Measurements from ENCODE around the gene FOXP1.

Gene FOXP1

DNA sequence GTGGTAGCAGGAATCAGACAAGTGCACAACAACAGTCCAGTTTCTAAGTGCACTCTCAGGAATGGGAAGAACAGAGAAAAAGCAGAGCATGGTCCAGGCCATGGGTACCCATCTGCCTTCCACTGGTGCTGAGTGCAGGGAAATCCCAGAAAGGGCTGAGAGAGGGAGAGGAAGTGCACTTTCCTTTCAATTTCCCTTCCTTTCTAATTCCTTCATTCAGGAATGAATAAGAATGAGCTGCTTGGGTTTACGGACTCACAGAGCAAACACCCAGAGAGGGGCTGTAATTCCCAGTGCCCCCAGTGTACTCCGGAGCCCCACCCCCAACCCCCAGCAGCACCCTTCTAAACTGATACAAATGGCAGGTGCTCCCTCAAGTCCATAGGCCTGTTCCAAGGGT is 300.6 kb downstream of the FOXP1 start:
- DNase-seq (ENCODE audit: low read depth in 3 of 3, low spot score in 1 of 3), result no peak

DNA sequence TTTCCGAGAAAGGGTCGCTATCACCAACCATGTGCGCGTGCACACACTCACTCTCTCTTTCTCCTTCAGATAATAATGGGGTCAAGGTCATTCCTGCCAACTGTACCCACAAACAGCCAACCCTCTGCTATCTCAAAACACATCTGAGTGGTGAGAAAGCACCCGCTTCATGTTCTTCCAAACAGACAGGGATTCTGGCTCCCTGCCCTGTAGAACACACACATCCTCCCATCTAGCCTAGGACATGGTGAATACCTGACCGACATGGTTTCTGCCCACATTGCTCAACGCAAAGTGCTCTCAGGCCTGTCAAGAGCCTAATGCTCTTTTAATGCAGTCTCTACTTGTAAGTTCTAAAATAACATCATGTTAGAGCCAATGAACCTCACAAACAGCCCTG is 302.2 kb downstream of the FOXP1 start:
- no peak for DNase-seq (ENCODE audit: low read depth in 3 of 3, low spot score in 1 of 3)

DNA sequence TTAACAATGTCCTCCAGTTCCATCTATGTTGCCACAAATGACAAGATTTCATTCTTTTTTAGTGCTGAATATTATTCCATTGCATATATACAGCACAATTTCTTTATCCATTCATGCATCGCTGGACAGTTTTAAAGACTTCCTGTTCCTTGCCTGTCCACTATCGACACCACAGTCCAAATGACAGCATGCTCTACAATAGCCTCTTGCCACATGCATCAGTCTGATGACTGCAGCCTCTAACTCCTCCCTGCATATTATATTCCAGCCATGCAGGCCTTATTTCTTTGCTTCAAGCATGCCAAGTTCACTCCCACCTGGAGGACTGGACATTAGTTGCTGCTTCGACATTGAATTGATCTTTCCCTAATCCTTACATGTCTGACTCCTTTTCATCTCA is 306.2 kb downstream of the FOXP1 start:
- DNase-seq (ENCODE audit: low read depth in 3 of 3, low spot score in 1 of 3), result no peak

DNA sequence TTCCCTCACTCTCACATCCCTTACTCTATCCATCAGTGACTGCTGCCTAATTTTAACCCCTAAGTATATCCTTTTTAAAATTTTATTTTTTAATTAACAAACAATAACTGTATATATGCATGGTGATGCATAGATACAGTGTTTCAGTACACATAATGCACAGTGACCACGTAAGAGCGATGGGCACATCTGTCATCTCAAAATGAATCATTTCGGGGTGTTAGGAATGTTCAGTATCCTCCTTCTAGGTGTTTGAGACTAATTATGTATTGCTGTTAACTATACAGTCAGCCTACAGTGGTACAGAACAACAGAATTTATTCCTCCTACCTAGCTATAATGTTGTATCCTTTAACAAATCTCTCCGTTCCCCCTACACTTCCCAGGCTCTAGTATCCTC is 307.0 kb downstream of the FOXP1 start:
- no peak for DNase-seq (ENCODE audit: low read depth in 3 of 3, low spot score in 1 of 3)

DNA sequence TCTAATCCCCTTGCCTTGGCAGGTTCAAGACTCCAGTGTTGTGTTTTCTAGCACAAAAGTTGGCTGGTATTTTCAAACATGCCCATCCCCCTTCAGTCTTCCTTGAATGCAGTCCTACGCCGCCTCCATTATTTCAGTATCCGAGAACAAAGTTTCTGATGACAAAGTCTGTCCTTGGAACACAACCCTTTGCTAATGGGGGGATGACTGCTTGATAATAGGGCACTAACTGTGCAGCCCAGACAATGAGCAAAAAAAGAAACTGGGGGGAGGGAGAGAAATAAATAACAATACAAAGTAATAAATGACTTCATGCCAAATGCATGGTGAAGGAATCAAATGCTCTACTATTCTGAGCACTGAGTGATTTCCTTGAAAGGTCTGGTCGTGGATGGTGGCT is 310.1 kb downstream of the FOXP1 start:
- no peak for DNase-seq (ENCODE audit: low read depth in 3 of 3, low spot score in 1 of 3)

DNA sequence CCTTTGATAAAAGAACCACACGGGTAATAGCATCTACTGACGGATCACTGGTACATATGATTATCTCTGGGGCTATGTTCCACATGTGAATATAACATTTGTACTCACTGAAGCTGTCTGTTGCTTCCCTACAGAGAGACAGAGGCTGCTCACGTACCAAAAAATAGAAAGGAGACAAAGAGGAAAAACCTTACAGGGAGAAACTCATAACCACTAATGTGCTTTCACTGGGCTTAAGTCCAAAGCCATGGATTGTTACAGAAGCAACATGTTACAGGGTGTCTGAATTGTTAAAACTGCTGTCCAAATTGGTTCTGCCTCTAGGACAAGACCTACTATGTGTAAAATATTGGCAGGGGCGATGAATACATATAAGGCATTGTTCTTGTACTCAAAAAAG is 311.9 kb downstream of the FOXP1 start:
- DNase-seq (ENCODE audit: low read depth in 3 of 3, low spot score in 1 of 3), result no peak

DNA sequence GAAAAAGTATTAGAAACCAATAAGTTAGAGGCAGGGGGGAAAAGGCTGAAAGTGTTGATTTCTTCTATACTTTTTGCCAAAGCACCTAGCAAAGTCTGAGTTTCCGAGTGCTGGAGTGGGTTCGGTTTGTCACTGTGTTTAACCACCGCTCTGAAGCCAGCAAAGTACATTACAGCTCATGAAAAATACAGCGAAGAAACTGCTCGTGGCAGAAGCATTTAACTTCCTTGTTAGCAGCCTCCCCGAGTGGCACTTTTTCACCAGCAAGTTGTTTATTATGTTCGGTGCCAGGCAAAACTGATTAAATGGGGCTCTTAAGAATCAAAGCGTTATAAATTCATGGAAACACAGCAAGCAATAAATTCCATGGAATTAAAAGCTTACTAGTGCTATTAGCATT is 313.6 kb downstream of the FOXP1 start:
- DNase-seq (ENCODE audit: low read depth in 3 of 3, low spot score in 1 of 3), result no peak

DNA sequence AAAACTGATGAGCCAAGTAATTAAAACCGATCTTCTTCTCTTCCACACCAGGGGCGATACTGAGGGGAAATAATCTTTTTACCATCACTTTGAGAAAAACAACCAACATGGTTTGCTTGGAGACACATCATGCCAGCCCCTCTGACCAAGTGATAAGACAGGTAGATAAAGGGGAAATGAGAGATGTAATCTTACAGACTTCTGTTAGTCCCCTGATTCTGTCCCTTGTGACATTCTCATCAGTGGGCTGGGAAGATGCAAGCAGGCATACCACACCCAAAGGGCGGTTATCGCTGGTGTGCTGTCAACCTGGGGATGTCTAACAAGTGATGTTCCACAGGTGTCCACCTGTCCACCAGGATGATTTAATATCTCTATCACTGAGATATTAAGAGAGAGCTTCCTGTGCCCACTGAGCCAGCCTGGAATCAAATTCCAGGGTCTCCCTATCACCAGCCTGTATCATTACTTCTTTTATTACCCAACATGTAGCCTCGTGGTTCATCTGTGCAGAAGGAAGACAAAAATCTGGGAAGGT is 315.0 kb downstream of the FOXP1 start:
- DNase-seq (ENCODE audit: low read depth in 3 of 3, low spot score in 1 of 3), result no peak

DNA sequence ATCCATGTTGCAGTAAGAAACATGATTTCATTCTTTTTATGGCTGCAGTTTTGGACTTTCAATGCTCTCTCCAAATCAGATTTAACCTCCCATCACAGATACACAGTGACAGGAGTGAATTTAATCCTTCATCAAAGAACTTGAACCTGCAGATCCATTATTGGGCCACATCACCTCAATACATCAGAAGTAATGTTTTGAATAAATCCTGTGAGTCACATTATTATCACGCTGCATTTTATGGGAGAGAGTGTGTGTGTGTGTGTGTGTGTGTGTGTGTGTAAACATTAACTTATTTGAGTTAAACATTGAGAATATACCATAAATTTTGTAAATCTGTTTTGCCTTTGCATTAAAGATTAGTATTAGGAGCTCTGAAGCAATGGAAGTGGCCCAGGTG is 316.7 kb downstream of the FOXP1 start:
- no peak for DNase-seq (ENCODE audit: low read depth in 3 of 3, low spot score in 1 of 3)

DNA sequence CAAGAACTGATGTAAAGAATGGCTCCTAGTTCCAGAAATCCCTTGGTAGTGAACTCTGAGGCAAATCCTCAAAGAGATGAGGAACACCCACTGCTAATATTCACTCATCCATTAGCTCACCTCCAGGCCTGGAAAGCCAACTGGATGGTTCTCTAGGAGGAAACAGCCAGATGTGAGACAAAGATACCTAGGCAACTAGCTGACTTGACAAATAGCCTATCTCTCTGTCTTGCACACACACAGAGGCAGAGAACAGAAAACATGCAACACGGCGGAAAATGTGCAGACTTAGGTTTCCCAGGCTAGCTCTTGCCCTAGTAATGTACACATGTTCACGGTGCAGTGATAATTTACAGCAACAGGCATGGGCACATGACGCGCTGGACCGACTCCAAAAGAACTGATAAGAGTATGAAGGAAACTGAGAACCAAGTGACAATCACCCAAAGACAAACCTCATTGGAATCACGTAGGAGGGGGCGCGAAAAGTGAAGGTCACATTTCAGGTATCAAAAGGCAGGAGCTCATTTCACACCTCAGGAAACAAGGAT is 318.1 kb downstream of the FOXP1 start:
- no peak for DNase-seq (ENCODE audit: low read depth in 3 of 3, low spot score in 1 of 3)

DNA sequence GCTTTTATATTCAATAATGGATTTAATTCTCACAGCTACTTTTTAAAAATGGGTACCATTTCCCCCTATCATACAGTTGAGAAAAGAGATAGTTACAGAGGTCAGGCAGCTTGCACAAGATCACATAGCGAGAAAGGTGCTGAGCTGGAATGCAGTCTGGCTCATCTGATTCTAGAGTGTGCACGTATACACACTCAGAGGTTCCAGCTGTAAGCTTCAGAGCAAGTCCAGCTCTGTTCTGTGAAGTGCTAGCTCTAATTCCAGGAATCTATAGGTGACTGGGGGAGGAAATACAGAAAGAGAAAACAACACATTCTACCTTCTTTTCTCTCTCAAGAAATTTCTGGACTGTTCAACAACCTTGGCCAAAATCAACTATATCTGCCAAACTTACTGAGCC is 318.7 kb downstream of the FOXP1 start:
- DNase-seq (ENCODE audit: low read depth in 3 of 3, low spot score in 1 of 3), result no peak

DNA sequence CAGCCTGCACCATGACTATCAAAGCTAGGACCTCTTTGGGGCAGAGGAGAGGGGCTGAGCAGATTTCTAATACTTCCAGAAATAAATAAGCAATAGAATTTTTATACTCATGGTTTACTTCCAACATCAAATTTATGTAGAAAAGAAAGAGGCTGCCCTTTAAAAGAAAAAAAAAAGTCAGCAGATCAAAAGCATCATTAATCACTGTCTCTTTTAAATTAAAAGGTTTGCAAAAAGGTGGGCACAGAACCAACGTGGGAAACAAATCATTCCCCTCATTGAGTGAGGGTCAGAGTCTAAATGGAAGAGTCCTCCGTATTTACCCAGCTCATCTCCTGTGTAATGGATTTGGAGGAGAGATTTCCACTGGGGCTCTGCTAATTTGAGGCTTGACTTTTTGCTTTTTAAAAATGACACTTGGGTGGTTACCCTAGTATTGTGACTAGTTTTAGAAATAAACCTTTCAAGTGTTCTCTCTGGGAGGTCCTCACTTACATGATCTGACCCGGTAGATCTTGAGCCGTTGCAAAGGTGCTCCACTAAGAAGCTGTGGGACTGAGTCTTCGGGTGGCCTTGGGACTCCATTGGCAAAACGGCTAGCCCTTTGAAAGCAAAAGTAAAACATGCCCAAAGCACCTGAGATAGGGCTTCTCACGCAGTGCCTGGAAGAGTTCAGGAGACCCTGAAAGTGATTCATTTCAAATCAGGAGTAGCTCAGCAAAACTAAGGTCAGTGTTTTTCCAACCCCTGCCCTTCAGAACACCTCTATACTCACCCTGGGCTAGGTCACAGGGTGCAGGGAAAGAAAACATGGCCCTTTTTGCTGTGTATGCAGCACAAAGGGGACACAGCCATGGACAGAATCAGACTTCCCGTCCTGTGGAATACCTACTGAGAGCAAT is 320.9 kb downstream of the FOXP1 start:
- DNase-seq (ENCODE audit: low read depth in 3 of 3, low spot score in 1 of 3), result no peak

DNA sequence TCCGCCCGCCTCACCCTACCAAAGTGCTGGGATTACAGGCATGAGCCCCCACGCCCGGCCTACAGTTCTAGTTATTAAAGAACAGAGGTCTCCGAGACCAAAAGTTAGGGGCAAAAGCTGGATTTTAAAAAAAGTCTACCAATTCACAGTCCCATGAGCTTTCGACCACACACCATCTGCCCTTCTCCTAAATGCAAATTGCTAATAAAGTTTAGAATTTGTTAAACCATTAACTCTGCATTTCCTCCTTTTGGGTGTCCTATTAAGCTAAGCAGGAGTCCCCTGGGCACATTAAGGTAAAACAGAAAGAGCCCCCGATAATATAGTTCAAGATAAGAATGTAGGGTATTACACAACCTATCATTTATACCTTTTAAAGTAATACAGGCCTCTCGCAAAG is 322.7 kb downstream of the FOXP1 start:
- no peak for DNase-seq (ENCODE audit: low read depth in 3 of 3, low spot score in 1 of 3)

DNA sequence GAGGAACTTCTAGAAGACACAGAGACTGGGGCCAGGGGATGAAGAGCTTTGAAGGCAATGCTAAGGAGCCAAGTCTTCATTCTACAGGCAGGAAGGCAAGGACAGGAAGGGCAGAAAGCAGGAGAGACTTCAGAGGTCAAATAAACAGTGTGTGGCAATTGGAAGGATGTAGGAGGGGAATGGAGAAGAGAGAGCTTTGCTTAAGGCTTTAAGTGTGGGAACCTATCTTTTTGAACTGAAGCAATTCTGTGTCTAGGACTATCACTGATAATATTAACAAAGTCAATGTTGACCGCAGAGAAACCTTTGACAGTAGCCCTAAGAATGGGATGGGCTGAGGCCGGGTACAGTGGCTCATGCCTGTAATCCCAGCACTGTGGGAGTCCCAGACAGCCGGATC is 325.0 kb downstream of the FOXP1 start:
- no peak for DNase-seq (ENCODE audit: low read depth in 3 of 3, low spot score in 1 of 3)

DNA sequence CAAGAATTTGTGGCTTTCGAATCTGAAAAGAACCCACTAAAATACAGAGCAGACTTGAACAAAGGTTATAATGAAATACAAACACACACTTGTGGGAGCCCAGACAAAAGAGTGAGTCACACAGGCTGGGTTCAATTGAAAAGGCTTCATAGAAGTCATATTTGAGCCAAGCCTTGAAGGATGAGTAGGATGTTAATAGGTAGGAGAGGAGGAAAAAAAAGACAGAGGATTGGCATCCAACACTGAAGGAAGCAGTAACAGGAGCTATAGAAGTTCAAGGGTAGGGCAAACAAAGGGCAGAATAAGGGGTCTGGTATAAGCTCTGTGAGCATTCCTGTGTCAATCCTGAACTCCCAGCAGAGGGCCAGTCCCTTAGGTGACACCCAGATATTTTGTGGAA is 325.4 kb downstream of the FOXP1 start:
- DNase-seq (ENCODE audit: low read depth in 3 of 3, low spot score in 1 of 3), result no peak

DNA sequence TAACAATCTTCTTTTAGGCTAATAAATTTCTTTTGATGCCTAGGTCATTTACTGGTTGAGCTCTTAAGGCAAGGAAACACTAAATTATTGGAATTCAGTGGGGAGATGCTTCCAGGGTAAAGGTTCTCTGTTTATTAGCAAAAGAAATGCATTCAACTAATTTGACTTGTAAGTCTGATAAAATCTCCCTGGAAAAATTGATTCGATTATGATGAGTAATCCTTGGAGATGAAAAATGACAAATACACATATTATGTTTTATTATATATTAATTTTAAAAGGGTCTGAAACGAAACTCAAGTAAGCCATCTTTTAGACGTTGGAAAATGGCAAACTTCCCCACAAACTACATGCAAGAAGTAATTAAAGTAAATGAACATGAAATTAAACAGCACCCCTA is 328.0 kb downstream of the FOXP1 start:
- no peak for DNase-seq (ENCODE audit: low read depth in 3 of 3, low spot score in 1 of 3)

DNA sequence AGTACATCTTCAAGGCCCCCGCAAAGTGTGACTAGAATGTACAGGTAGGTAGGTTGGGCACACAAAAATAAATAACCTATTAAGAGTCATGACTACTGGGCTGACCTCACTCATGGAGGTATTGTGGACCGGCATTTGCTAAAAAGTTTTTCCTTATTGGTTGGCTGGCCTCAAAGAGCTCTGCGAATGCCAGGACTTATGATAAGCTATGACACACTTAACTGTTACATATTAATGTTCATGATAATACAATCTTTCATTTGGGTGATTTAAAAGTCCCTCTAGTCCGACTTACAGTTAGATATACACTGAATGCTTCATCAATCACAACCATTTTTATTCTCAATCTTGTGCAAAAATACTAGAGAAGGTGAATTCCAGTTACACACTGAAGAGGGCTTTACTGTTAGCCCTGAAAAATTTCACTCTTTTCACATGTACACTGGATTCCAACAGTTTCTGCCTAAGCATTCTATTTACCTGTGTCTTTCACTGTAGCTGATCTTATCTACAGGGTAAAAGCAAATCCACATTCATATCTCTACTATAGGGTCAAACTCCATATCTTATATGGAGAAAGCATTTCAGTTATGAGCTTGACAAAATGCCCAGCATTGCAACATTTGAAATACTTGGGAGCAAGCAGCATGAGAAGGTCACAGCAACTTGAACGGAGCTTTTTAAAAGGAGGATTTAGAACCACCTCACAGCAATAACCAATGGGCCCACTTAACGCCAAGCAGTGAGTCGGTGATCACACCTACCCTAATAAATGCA is 329.1 kb downstream of the FOXP1 start:
- DNase-seq (ENCODE audit: low read depth in 3 of 3, low spot score in 1 of 3), result no peak

DNA sequence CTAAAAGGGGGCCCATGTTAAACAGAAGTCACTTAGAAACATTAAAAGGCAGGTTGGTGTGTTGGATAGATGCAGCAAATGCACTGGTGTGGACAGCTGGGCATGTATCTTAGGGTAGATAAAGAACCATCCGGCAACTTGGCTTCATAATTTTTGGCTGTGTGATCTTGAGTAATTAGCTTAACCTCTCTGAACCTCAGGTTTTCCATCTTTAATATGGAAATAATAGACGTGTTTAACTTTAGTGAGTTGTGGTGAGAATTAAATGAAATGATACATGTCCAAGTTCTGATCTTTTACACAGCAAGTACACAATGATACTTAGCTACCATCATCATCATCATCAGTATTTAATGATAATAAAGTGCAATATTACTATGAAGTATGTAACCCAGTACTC is 330.4 kb downstream of the FOXP1 start:
- no peak for DNase-seq (ENCODE audit: low read depth in 3 of 3, low spot score in 1 of 3)

DNA sequence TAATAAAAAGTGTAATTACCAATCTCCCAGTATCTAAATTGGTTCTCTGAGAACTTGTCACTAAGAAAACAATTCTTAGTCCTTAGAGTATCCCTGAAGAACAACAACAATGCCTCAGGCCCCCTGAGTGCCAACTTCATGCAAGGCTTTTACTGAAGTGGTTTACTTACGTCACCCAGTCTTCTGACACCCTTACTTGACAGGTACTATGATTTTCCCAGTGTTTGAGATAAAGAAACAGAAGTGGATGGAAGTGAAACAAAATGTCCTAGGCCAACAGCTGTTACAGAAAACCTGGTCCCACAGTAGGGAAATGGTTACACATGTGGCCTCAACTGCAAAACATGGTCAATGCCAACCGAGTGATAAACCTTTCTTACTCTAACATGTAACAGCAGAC is 331.1 kb downstream of the FOXP1 start:
- no peak for DNase-seq (ENCODE audit: low read depth in 3 of 3, low spot score in 1 of 3)

DNA sequence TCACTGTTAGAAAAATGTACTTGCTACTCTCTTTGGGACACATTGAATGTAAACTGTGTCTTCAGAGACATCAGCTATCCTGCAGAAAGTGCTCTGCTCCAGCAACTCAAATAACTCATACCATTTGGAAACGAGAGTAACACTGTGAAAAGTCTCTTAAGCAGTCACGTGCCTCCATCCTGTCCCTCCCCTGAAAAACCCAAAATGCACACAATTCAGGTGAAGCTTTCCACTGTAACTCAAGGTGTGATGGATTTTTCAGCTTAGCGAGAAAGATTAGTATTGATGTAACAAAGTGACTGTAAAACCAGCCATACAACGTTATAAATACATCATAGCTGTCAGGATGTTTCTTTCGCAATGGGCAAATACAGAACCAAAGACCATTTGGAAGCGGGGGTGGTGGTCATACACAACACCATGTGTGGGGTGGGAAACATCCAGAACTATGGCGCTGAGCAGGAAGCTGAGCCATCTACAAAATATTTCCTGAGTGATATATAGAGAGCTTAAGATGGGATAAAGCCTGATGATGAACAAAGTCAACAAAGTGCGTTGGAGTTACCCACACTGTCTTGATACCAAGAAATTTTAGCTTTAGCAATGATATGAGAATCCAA is 332.3 kb downstream of the FOXP1 start:
- no peak for DNase-seq (ENCODE audit: low read depth in 3 of 3, low spot score in 1 of 3)

DNA sequence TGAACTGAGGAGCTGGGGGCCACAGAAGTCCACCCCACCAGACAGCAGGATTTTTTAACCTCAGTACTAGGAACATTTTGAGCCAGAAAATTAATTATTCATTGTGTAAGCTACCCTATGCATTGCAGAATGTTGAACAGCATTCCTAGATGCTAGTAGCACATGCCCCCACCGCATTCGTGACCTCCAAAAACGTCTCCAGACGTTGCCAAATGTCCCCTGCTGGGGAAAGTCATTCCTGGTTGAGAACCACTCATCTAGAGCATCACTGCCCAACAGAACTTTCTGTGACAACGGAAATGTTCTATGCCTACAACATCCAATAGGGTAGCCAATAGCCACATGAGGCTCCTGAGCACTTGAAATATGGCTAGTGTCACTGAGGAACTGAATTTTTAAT is 333.5 kb downstream of the FOXP1 start:
- no peak for DNase-seq (ENCODE audit: low read depth in 3 of 3, low spot score in 1 of 3)

DNA sequence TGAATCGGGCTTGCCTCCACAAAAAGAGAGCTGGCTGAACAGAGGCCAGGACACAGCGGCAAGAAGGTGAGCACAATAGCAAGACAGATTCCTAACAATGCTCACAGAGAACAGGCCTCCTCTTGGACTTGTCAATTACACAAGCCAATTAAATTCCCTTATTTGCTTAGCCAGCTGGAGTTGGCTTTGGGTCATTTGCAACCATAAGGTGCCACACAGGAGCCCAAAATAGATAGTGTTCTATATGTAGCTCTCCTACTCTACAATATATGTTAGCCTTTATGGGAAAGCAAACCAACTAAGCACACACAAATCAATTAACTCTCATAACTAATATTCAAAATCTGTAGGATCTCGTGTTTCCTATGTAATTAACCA is 335.6 kb downstream of the FOXP1 start:
- no peak for DNase-seq (ENCODE audit: low read depth in 3 of 3, low spot score in 1 of 3)
